ENCODE data around the gene NTS.

Gene NTS

GRCh38 chr12:85866986-85867776 lies 6.9 kb upstream of the NTS start:
- no peak overlapping the region for H3K4me3 Mint-ChIP-seq
- no peaks in the 10 kb centered on the region for H3K27me3 Mint-ChIP-seq
- H3K4me1 Mint-ChIP-seq = no peaks in the 10 kb centered on the region
- H3K9me3 Mint-ChIP-seq = no peaks in the 10 kb centered on the region
- H3K36me3 Mint-ChIP-seq = no peaks in the 10 kb centered on the region
- no peak overlapping the region for H3K27ac Mint-ChIP-seq

- Mint-ChIP-seq H3K9me3 (no peaks in the 10 kb centered on the region), H3K27me3 (no peaks in the 10 kb centered on the region), H3K4me1 (no peaks in the 10 kb centered on the region), H3K4me3 (no peak overlapping the region), H3K36me3 (no peaks in the 10 kb centered on the region), H3K27ac (no peak overlapping the region)
Measured at GRCh38 chr12:85872497-85873091, 1.5 kb upstream of the NTS start.

GRCh38 chr12:85877459-85877858 lies 3.4 kb downstream of the NTS start:
- no peak overlapping the region for H3K4me3 Mint-ChIP-seq
- peaks cover 3% of the 10 kb centered on the region for H3K27me3 Mint-ChIP-seq
- H3K9me3 Mint-ChIP-seq = no peaks in the 10 kb centered on the region
- no peaks in the 10 kb centered on the region for H3K36me3 Mint-ChIP-seq
- H3K4me1 Mint-ChIP-seq = no peaks in the 10 kb centered on the region
- no peak overlapping the region for H3K27ac Mint-ChIP-seq

- no peaks in the 10 kb centered on the region for H3K36me3 Mint-ChIP-seq
- H3K27ac Mint-ChIP-seq = no peak overlapping the region
- H3K4me3 Mint-ChIP-seq = no peak overlapping the region
- H3K9me3 Mint-ChIP-seq = no peaks in the 10 kb centered on the region
- H3K4me1 Mint-ChIP-seq = no peaks in the 10 kb centered on the region
- H3K27me3 Mint-ChIP-seq = peaks cover 5% of the 10 kb centered on the region
Measured at GRCh38 chr12:85883763-85884162, 9.7 kb downstream of the NTS start.

GRCh38 chr12:85894653-85895052 lies 20.6 kb downstream of the NTS start:
- Mint-ChIP-seq H3K9me3 (no peaks in the 10 kb centered on the region), H3K36me3 (no peaks in the 10 kb centered on the region), H3K27me3 (no peaks in the 10 kb centered on the region), H3K4me1 (no peaks in the 10 kb centered on the region), H3K27ac (no peak overlapping the region), H3K4me3 (no peak overlapping the region)

GRCh38 chr12:85920324-85920947 lies 46.3 kb downstream of the NTS start:
- no peaks in the 10 kb centered on the region for H3K27me3 Mint-ChIP-seq
- H3K9me3 Mint-ChIP-seq = no peaks in the 10 kb centered on the region
- H3K4me1 Mint-ChIP-seq = no peaks in the 10 kb centered on the region
- H3K4me3 Mint-ChIP-seq = no peak overlapping the region
- no peak overlapping the region for H3K27ac Mint-ChIP-seq
- H3K36me3 Mint-ChIP-seq = no peaks in the 10 kb centered on the region

- Mint-ChIP-seq H3K9me3 (no peaks in the 10 kb centered on the region), H3K4me3 (no peak overlapping the region), H3K27me3 (no peaks in the 10 kb centered on the region), H3K4me1 (no peaks in the 10 kb centered on the region), H3K36me3 (no peaks in the 10 kb centered on the region), H3K27ac (no peak overlapping the region)
Measured at GRCh38 chr12:85923767-85924331, 49.8 kb downstream of the NTS start.

GRCh38 chr12:85927166-85927565 lies 53.1 kb downstream of the NTS start:
- Mint-ChIP-seq H3K4me1 (no peaks in the 10 kb centered on the region), H3K36me3 (no peaks in the 10 kb centered on the region), H3K4me3 (no peak overlapping the region), H3K27ac (no peak overlapping the region), H3K27me3 (no peaks in the 10 kb centered on the region), H3K9me3 (no peaks in the 10 kb centered on the region)

Measured in activated naive CD4-positive, alpha-beta T cell treated with anti-CD3 and anti-CD28 coated beads, Interleukin-2, amount 50 U/mL, for 24 hours (primary cell).